Measurements from ENCODE around the gene GDPD3.

DNA sequence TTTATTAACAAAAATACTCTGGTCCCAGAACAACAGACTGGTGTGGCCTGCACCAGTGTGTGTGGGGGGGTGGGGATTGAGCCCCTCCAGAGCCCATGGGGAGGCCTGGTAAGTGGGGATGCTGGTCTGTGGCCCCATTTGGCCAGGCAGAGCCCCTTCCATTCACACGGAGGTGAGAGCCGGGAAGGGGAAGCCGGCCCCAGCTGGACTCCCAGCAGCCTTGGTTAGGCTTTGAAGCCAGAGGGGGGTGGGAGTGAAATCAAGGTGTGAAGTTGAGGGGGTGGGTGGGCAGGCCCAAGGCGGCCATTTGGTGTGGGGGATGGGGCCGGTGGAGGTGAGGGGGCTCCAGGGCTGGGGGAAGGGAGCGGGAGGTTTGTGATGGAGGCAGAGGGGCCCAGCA is 27.5 kb downstream of the GDPD3 start:
- TF ChIP-seq POLR2AphosphoS5 (IDR thresholded peaks at IDR 0.05; ENCODE audit: low read depth, low read length) (no peak), POLR2A (IDR thresholded peaks at IDR 0.05; ENCODE audit: low read depth, low read length) (no peak)

All from GM12892 (cell line).